H9 (cell line): ENCODE measurements around the gene CFAP61. TPM values are rescaled to one million over a fixed set of nuclear protein-coding genes. Genes with fewer than 3 reads are reported as not detected.

Experiments
- DNase-seq: peaks from one replicate; pipeline ENCODE4 v3.0.0-alpha.2; 2017
- H2AFZ ChIP-seq: one replicate; pipeline ENCODE4 v1.6.1; 2013; ENCODE audit warnings: mild to moderate bottlenecking, low read length, control low read depth, moderate library complexity
- H2AK5ac ChIP-seq: 2 replicates; pipeline ENCODE4 v1.6.1; 2013; ENCODE audit warnings: low read length, control low read depth, mixed read lengths; ENCODE audit not compliant: insufficient read length
- H2BK120ac ChIP-seq: one replicate; pipeline ENCODE4 v1.6.1; 2013; ENCODE audit warnings: low read depth, mild to moderate bottlenecking, low read length, control low read depth, inconsistent platforms; ENCODE audit not compliant: poor library complexity, severe bottlenecking
- H2BK12ac ChIP-seq: 2 replicates; pipeline ENCODE4 v1.6.1; 2013; ENCODE audit warnings: low read length, control low read depth, mixed read lengths, low read depth; ENCODE audit not compliant: insufficient read length
- H2BK15ac ChIP-seq: 2 replicates; pipeline ENCODE4 v1.6.1; 2013; ENCODE audit warnings: low read depth, low read length, control low read depth
- H2BK20ac ChIP-seq: one replicate; pipeline ENCODE4 v1.6.1; 2013; ENCODE audit warnings: low read depth, mild to moderate bottlenecking, low read length, control low read depth, inconsistent platforms; ENCODE audit not compliant: poor library complexity, severe bottlenecking
- H2BK5ac ChIP-seq: 2 replicates; pipeline ENCODE4 v1.6.1; 2013; ENCODE audit warnings: low read length, control low read depth, mixed read lengths; ENCODE audit not compliant: insufficient read length
- H3K14ac ChIP-seq: 2 replicates; pipeline ENCODE4 v1.6.1; 2013; ENCODE audit warnings: low read length, control low read depth; ENCODE audit not compliant: insufficient read depth
- H3K18ac ChIP-seq: 2 replicates; pipeline ENCODE4 v1.6.1; 2013; ENCODE audit warnings: low read depth, mild to moderate bottlenecking, mixed read lengths, low read length, control low read depth; ENCODE audit not compliant: insufficient read length
- H3K23ac ChIP-seq: 2 replicates; pipeline ENCODE4 v1.6.1; 2013; ENCODE audit warnings: low read length, control low read depth, mixed read lengths, low read depth; ENCODE audit not compliant: insufficient read length
- H3K23me2 ChIP-seq: 2 replicates; pipeline ENCODE4 v1.6.1; 2013; ENCODE audit warnings: low read depth, mild to moderate bottlenecking, mixed read lengths, low read length, control low read depth; ENCODE audit not compliant: insufficient read length, poor library complexity, severe bottlenecking
- H3K27ac ChIP-seq: 2 replicates; pipeline ENCODE4 v1.5.1; 2013; ENCODE audit warnings: low read length, control low read depth, mixed read lengths, low read depth; ENCODE audit not compliant: insufficient read length
- H3K27me3 ChIP-seq: 2 replicates; pipeline ENCODE4 v1.6.1; 2013; ENCODE audit warnings: low read length, control low read depth, inconsistent platforms; ENCODE audit not compliant: insufficient read depth
- H3K4ac ChIP-seq: 2 replicates; pipeline ENCODE4 v1.6.1; 2013; ENCODE audit warnings: low read depth, mild to moderate bottlenecking, control low read depth, inconsistent platforms, low read length, moderate library complexity
- H3K4me1 ChIP-seq: 2 replicates; pipeline ENCODE4 v1.6.1; 2013; ENCODE audit warnings: low read length, control low read depth, inconsistent platforms; ENCODE audit not compliant: insufficient read depth
- H3K4me2 ChIP-seq: 2 replicates; pipeline ENCODE4 v1.6.1; 2013; ENCODE audit warnings: low read length, control low read depth, mixed read lengths; ENCODE audit not compliant: insufficient read length, insufficient read depth
- H3K56ac ChIP-seq: 2 replicates; pipeline ENCODE4 v1.6.1; 2013; ENCODE audit warnings: low read depth, mild to moderate bottlenecking, mixed read lengths, low read length, control low read depth; ENCODE audit not compliant: insufficient read length
- H3K79me1 ChIP-seq: 2 replicates; pipeline ENCODE4 v1.6.1; 2013; ENCODE audit warnings: low read depth, mild to moderate bottlenecking, moderate library complexity, low read length, control low read depth, inconsistent platforms; ENCODE audit not compliant: insufficient read depth, poor library complexity, severe bottlenecking
- H3K79me2 ChIP-seq: 2 replicates; pipeline ENCODE4 v1.6.1; 2013; ENCODE audit warnings: low read length, control low read depth, inconsistent platforms; ENCODE audit not compliant: insufficient read depth
- H3K9ac ChIP-seq: 2 replicates; pipeline ENCODE4 v1.6.1; 2013; ENCODE audit warnings: low read length, control low read depth, mixed read lengths; ENCODE audit not compliant: insufficient read length; ENCODE audit errors: extremely low read depth
- H3K9me3 ChIP-seq: one replicate; pipeline ENCODE4 v1.6.1; 2013; ENCODE audit warnings: low read depth, low read length, inconsistent platforms; ENCODE audit not compliant: control insufficient read depth
- H3T11ph ChIP-seq: one replicate; pipeline ENCODE4 v1.6.1; 2013; ENCODE audit warnings: mild to moderate bottlenecking, low read length, control low read depth, inconsistent platforms
- H4K20me1 ChIP-seq: one replicate; pipeline ENCODE4 v1.6.1; 2013; ENCODE audit not compliant: control insufficient read depth, insufficient read length, insufficient read depth
- H4K5ac ChIP-seq: 2 replicates; pipeline ENCODE4 v1.6.1; 2013; ENCODE audit warnings: low read depth, mild to moderate bottlenecking, mixed read lengths, low read length, control low read depth; ENCODE audit not compliant: insufficient read length
- H4K8ac ChIP-seq: replicated peaks from 2 replicates; pipeline ENCODE4 v1.6.1; 2013; ENCODE audit warnings: low read length, control low read depth, mixed read lengths, low read depth; ENCODE audit not compliant: insufficient read length
- H4K91ac ChIP-seq: 2 replicates; pipeline ENCODE4 v1.6.1; 2013; ENCODE audit warnings: low read depth, mild to moderate bottlenecking, moderate library complexity, mixed read lengths, low read length, control low read depth; ENCODE audit not compliant: insufficient read length
- H3K27ac Mint-ChIP-seq, 3 experiments: 2 replicates in 2 of 3; 3 replicates in 1 of 3; pipeline ENCODE4 v1.8.0; 2020 to 2021; ENCODE audit warnings: mixed read lengths in 3 of 3, mild to moderate bottlenecking in 1 of 3, moderate library complexity in 1 of 3
- H3K27me3 Mint-ChIP-seq: 2 replicates; pipeline ENCODE4 v1.8.0; 2021; ENCODE audit warnings: low read depth, mild to moderate bottlenecking, moderate library complexity, mixed read lengths
- H3K36me3 Mint-ChIP-seq, 3 experiments: 2 replicates in 2 of 3; 3 replicates in 1 of 3; pipeline ENCODE4 v1.8.0; 2020 to 2021; ENCODE audit warnings: low read depth in 3 of 3, mixed read lengths in 3 of 3; ENCODE audit not compliant: insufficient read depth in 1 of 3
- H3K4me1 Mint-ChIP-seq, 2 experiments: 2 replicates each; pipeline ENCODE4 v1.8.0; 2020; ENCODE audit warnings: mixed read lengths in 2 of 2
- H3K4me3 Mint-ChIP-seq, 2 experiments: 2 replicates in 1 of 2; 3 replicates in 1 of 2; pipeline ENCODE4 v1.8.0; 2020 to 2021; ENCODE audit warnings: mild to moderate bottlenecking in 2 of 2, mixed read lengths in 2 of 2, moderate library complexity in 1 of 2
- H3K9me3 Mint-ChIP-seq, 2 experiments: 2 replicates in 1 of 2; 3 replicates in 1 of 2; pipeline ENCODE4 v1.8.0; 2020; ENCODE audit warnings: mild to moderate bottlenecking in 2 of 2, mixed read lengths in 2 of 2, moderate library complexity in 1 of 2
- whole genome bisulfite sequencing: extraction: QIAGEN DNeasy Blood & Tissue Kit; methylation state at CpG from one replicate; pipeline ENCODE4 v1.1.7; 2013; ENCODE audit warnings: missing lambda C conversion rate, low lambda C conversion rate, mixed read lengths; ENCODE audit not compliant: insufficient read length; ENCODE audit errors: extremely low coverage; 5-methylcytosine and 5-hydroxymethylcytosine counted together
- total RNA-seq: library from RNA; stranded (reverse); gene quantifications from 2 replicates; pipeline ENCODE4 v1.2.1, GENCODE V29; 2021
- TF ChIP-seq, protein P1 (sequence below): fragments of 200-600 bp; sonication (generic); conservative IDR thresholded peaks from 3 replicates; pipeline ENCODE4 v1.8.0; 2021; ENCODE audit warnings: antibody characterized with exemption, mild to moderate bottlenecking

Gene CFAP61
- total RNA-seq, 1 experiment from 2014 or later: 0.44 TPM

DNA sequence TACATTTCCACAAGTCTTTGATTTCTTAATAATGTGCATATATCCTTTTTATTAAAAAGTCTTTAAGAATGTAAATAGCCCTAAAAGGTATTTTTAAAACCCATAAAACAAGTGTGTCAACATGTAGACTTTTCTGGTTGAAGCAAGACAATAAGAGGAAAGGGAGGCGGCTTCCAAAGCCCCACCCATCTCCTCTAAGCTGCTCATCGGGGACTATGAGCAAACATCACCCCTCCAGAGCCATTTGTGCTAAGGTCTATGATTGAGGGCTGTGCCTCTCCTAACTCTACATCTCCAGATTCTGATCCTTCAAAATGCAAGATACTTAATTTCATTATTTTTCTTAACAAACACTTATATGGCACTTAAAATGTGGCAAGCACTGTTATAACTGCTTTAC lies 37.7 kb upstream of the CFAP61 start:
- no peak overlapping the region for H2BK5ac ChIP-seq
- H3K27me3 Mint-ChIP-seq: no peaks in the 10 kb centered on the region

More for the DNA sequence above, 37.7 kb upstream of the CFAP61 start:
- peaks cover 2% of the 10 kb centered on the region; the same call in 1 of the 2 replicates for H3K4me1 ChIP-seq
- H3K27ac ChIP-seq: no peak overlapping the region
- DNase-seq: no peak
- no peak overlapping the region for H3K4me2 ChIP-seq
- no peak overlapping the region for H2AK5ac ChIP-seq
- Mint-ChIP-seq H3K36me3 (peaks cover 0 to 6% (median 0%) of the 10 kb centered on the region in 3 experiments; a peak in 2 of 7 replicates), H3K27ac (no peak overlapping the region), H3K4me1 (peaks cover 20 to 32% of the 10 kb centered on the region in 2 experiments), H3K9me3 (no peaks in the 10 kb centered on the region), H3K4me3 (no peak overlapping the region)
- WGBS: no CpG with 5 or more reads among the region's 2 CpGs
- H4K20me1 ChIP-seq: no peaks in the 10 kb centered on the region
- H3K23ac ChIP-seq: no peak overlapping the region
- H3K9ac ChIP-seq: no peak overlapping the region
- H3K27me3 ChIP-seq: no peaks in the 10 kb centered on the region
- TF ChIP-seq, protein P1, sequence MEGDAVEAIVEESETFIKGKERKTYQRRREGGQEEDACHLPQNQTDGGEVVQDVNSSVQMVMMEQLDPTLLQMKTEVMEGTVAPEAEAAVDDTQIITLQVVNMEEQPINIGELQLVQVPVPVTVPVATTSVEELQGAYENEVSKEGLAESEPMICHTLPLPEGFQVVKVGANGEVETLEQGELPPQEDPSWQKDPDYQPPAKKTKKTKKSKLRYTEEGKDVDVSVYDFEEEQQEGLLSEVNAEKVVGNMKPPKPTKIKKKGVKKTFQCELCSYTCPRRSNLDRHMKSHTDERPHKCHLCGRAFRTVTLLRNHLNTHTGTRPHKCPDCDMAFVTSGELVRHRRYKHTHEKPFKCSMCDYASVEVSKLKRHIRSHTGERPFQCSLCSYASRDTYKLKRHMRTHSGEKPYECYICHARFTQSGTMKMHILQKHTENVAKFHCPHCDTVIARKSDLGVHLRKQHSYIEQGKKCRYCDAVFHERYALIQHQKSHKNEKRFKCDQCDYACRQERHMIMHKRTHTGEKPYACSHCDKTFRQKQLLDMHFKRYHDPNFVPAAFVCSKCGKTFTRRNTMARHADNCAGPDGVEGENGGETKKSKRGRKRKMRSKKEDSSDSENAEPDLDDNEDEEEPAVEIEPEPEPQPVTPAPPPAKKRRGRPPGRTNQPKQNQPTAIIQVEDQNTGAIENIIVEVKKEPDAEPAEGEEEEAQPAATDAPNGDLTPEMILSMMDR: no peak
- no peak overlapping the region for H3T11ph ChIP-seq
- H3K14ac ChIP-seq: no peak overlapping the region
- no peak overlapping the region for H4K8ac ChIP-seq
- no peak overlapping the region for H3K56ac ChIP-seq
- H4K5ac ChIP-seq: no peak overlapping the region
- no peak overlapping the region for H2BK15ac ChIP-seq
- H3K79me1 ChIP-seq: peaks cover 3% of the 10 kb centered on the region
- no peak overlapping the region for H2AFZ ChIP-seq
- no peaks in the 10 kb centered on the region for H3K9me3 ChIP-seq
- H3K79me2 ChIP-seq: peaks cover 7% of the 10 kb centered on the region; the same call in 1 of the 2 replicates
- no peak overlapping the region for H2BK20ac ChIP-seq
- no peak overlapping the region for H2BK120ac ChIP-seq
- H3K18ac ChIP-seq: no peak overlapping the region
- no peak overlapping the region for H3K4ac ChIP-seq
- H2BK12ac ChIP-seq: no peak overlapping the region
- H4K91ac ChIP-seq: no peak overlapping the region
- H3K23me2 ChIP-seq: no peaks in the 10 kb centered on the region
